Right lobe of liver (tissue), 6 donors: Measurements from ENCODE around the gene SNCAIP. TPM values are rescaled to one million over a fixed set of nuclear protein-coding genes. Genes with fewer than 3 reads are reported as not detected.

ENCODE experiments used
- ATAC-seq, 4 donors: fragments of 200-7000 bp; cut with Tn5 transposase; one replicate each; pipeline ENCODE4 v1.9.1; 2020; ENCODE audit warnings: mild to moderate bottlenecking in 4 of 4, moderate library complexity in 4 of 4
- DNase-seq, 3 donors: peaks; one replicate each; pipeline ENCODE4 v3.0.0-alpha.2; 2020
- H3K27ac ChIP-seq, 3 donors: fragments of 200-600 bp; one replicate each; pipeline ENCODE4 v1.8.0; 2022
- H3K27me3 ChIP-seq, 2 donors: fragments of 200-600 bp; one replicate each; pipeline ENCODE4 v1.8.0; 2022
- H3K36me3 ChIP-seq, 4 donors: fragments of 200-600 bp; sonication (generic) in 1 of 4; one replicate each; pipeline versions ENCODE4 v1.5.1 to v1.8.0; 2017 to 2022; ENCODE audit warnings: control low read depth in 1 of 4
- H3K4me1 ChIP-seq, 4 donors: fragments of 200-600 bp; sonication (generic) in 1 of 4; one replicate each; pipeline versions ENCODE4 v1.5.1 to v1.8.0; 2017 to 2022; ENCODE audit warnings: control low read depth in 1 of 4
- H3K4me3 ChIP-seq, 3 donors: fragments of 200-600 bp; one replicate each; pipeline ENCODE4 v1.8.0; 2022
- H3K9me3 ChIP-seq, 4 donors: fragments of 200-600 bp; sonication (generic) in 1 of 4; one replicate each; pipeline versions ENCODE4 v1.5.1 to v1.8.0; 2017 to 2022; ENCODE audit warnings: control low read depth in 1 of 4
- CTCF ChIP-seq, 4 donors: fragments of 200-600 bp in 3 of 4; fragments of 450-650 bp in 1 of 4; IDR thresholded peaks; one replicate each; pipeline versions ENCODE4 v1.5.1 to v1.8.0; 2016 to 2022; ENCODE audit warnings: antibody characterized with exemption in 4 of 4, mild to moderate bottlenecking in 2 of 4
- POLR2A ChIP-seq: fragments of 450-650 bp; IDR thresholded peaks from one replicate; pipeline ENCODE4 v1.6.1; 2017; ENCODE audit warnings: antibody characterized with exemption, mild to moderate bottlenecking
- WGBS: methylation state at CpG from one replicate; pipeline ENCODE4 v1.1.6; 2018; ENCODE audit warnings: low coverage, low lambda C conversion rate; ENCODE audit not compliant: insufficient coverage; ENCODE audit errors: missing lambda C conversion rate; 5-methylcytosine and 5-hydroxymethylcytosine counted together
- intact Hi-C, 2 donors: fragments of 100-400 bp; cut with DNase I; formaldehyde crosslinking; loops; one replicate each; pipeline versions ENCODE4 v1.11.2 to v1.14.1; 2022
- total RNA-seq, 6 experiments: library from RNA; depleted of rRNA in 2 of 6; stranded (reverse); fragments of >200 nt in 2 of 6; fragmentation: NEBNext Ultra II Directional in 3 of 6; extraction: Animal tissue kit (Norgen Biotek cat#: 25700) in 3 of 6; gene quantifications; one replicate each; pipeline versions ENCODE4 v1.1.0 to v1.2.4, GENCODE V29; 2016 to 2023
- donor health status: DM: no; HTN: yes; CAD: no.
- donor health status: DM: no; HTN: no; CAD: no.
- donor health status: DM: no; HTN: no; CAD: no.
- donor health status: DM: no; HTN: yes; CAD: no.
- donor health status: DM: no; HTN: yes; CAD: no.

SNCAIP gene
- total RNA-seq, 6 experiments from 2014 or later, result 0.19 to 0.65 (median 0.32) TPM; not detected in 1

GRCh38 chr5:122368510-122369251 is 56.6 kb downstream of the SNCAIP start:
- no peaks in the 10 kb centered on the region for H3K27me3 ChIP-seq
- DNase-seq (no peak), ATAC-seq (no peak)
- no peaks in the 10 kb centered on the region for H3K9me3 ChIP-seq
- no peak for TF ChIP-seq CTCF (IDR thresholded peaks at IDR 0.05)
- TF ChIP-seq POLR2A, result no peak
- intact Hi-C loops, result no loop called here
- 77% methylated on average over 3 of the region's 5 CpGs for WGBS
- no peak overlapping the region for H3K27ac ChIP-seq
- H3K4me1 ChIP-seq, result peaks cover 0 to 17% (median 0%) of the 10 kb centered on the region in 4 donors
- H3K4me3 ChIP-seq, result no peak overlapping the region
- no peaks in the 10 kb centered on the region for H3K36me3 ChIP-seq

GRCh38 chr5:122369253-122369815 is 57.3 kb downstream of the SNCAIP start:
- intact Hi-C loops, result no loop called here
- no peaks in the 10 kb centered on the region for H3K9me3 ChIP-seq
- H3K27ac ChIP-seq, result no peak overlapping the region
- TF ChIP-seq CTCF (IDR thresholded peaks at IDR 0.05), result no peak
- no peak for TF ChIP-seq POLR2A
- WGBS, result 37% methylated on average over 4 of the region's 4 CpGs
- H3K4me1 ChIP-seq, result peaks cover 0 to 17% (median 0%) of the 10 kb centered on the region in 4 donors
- H3K4me3 ChIP-seq, result no peak overlapping the region
- H3K36me3 ChIP-seq, result no peaks in the 10 kb centered on the region
- ATAC-seq (peak in 2 of 4 donors; percentile 59 to 64), DNase-seq (no peak)
- H3K27me3 ChIP-seq, result no peaks in the 10 kb centered on the region

- H3K27me3 ChIP-seq, result no peaks in the 10 kb centered on the region
- intact Hi-C loops, result no loop called here
- ATAC-seq (peak; percentile 63 to 89 (median 84)), DNase-seq (no peak)
- peak overlapping the region in 1 of 3 donors; percentile 26 for H3K27ac ChIP-seq
- H3K9me3 ChIP-seq, result no peaks in the 10 kb centered on the region
- H3K4me3 ChIP-seq, result no peak overlapping the region
- no peak for TF ChIP-seq CTCF (IDR thresholded peaks at IDR 0.05)
- H3K4me1 ChIP-seq, result peaks cover 0 to 17% (median 0%) of the 10 kb centered on the region in 4 donors
- WGBS, result 35% methylated on average over 2 of the region's 2 CpGs
- no peaks in the 10 kb centered on the region for H3K36me3 ChIP-seq
Measured at GRCh38 chr5:122371511-122372151, 59.6 kb downstream of the SNCAIP start.

GRCh38 chr5:122374110-122374509 is 62.1 kb downstream of the SNCAIP start:
- ATAC-seq, result no peak
- DNase-seq, result no peak
- no peaks in the 10 kb centered on the region for H3K36me3 ChIP-seq
- TF ChIP-seq CTCF (IDR thresholded peaks at IDR 0.05), result no peak
- TF ChIP-seq POLR2A, result no peak
- no peak overlapping the region for H3K4me3 ChIP-seq
- intact Hi-C loops, result no loop called here
- no peaks in the 10 kb centered on the region for H3K9me3 ChIP-seq
- H3K4me1 ChIP-seq, result peaks cover 0 to 16% (median 0%) of the 10 kb centered on the region in 4 donors
- H3K27ac ChIP-seq, result no peak overlapping the region
- H3K27me3 ChIP-seq, result no peaks in the 10 kb centered on the region
